ENCODE results near the gene TTC27. TPM values are rescaled to one million over a fixed set of nuclear protein-coding genes. Genes with fewer than 3 reads are reported as not detected.

The TTC27 gene
- total and polyA plus RNA-seq, 10 of the 15 experiments (the other 5 are each of a cell fraction or from before 2014, with no cell fraction given) = 20.4 to 34.9 (median 26.0) TPM

GRCh38 chr2:32712870-32713269 is 85.0 kb downstream of the TTC27 start (continued):
- TF ChIP-seq NR2C2 (IDR thresholded peaks at IDR 0.05; ENCODE audit: borderline replicate concordance, control insufficient read depth, insufficient read length, low read depth) (no peak), BCL11A (IDR thresholded peaks at IDR 0.05; ENCODE audit: low read depth, low read length) (no peak), YBX1 (IDR thresholded peaks at IDR 0.05) (no peak), CBFB (IDR thresholded peaks at IDR 0.05; ENCODE audit: low read depth) (no peak), ZNF384 (IDR thresholded peaks at IDR 0.05; ENCODE audit: borderline replicate concordance, low read depth, low read length) (no peak), BMI1 (IDR thresholded peaks at IDR 0.05; ENCODE audit: borderline replicate concordance) (no peak)

GRCh38 chr2:32714521-32714920 is 86.7 kb downstream of the TTC27 start:
- DNase-seq (ENCODE audit: low read depth, low spot score) (no peak), FAIRE-seq (no peak), ATAC-seq (no peak)
- Histone ChIP-seq H3K27me3 (replicated peaks in 1 of 2; ENCODE audit: control insufficient read depth in 2 of 2, insufficient read depth in 2 of 2, low read length in 1 of 2) (no peaks in the 10 kb centered on the region), H2AFZ (ENCODE audit: control insufficient read depth, low read depth, low read length) (no peak overlapping the region), H3K27ac (ENCODE audit: control insufficient read depth, insufficient read depth) (no peak overlapping the region), H3K9ac (ENCODE audit: control insufficient read depth, insufficient read depth, low read length) (no peak overlapping the region), H4K20me1 (ENCODE audit: control insufficient read depth, insufficient read depth) (no peaks in the 10 kb centered on the region), H3K4me2 (ENCODE audit: control insufficient read depth, insufficient read depth) (no peak overlapping the region), H3K9me3 (replicated peaks; ENCODE audit: control insufficient read depth, insufficient read depth, low read length) (no peaks in the 10 kb centered on the region), H3K79me2 (ENCODE audit: control insufficient read depth, insufficient read depth, low read length) (no peaks in the 10 kb centered on the region), H3K4me3 (no peak overlapping the region), H3K4me1 (ENCODE audit: control insufficient read depth, insufficient read depth, low read length) (no peaks in the 10 kb centered on the region), H3K36me3 (ENCODE audit: control insufficient read depth in 2 of 2, insufficient read depth in 2 of 2, low read length in 1 of 2) (no peaks in the 10 kb centered on the region)
- intact Hi-C loops (cut with micrococcal nuclease; ENCODE audit: unreplicated experiment) = no loop called here
- CTCF ChIA-PET = no interaction called here
- WGBS (ENCODE audit: insufficient coverage, insufficient replicate concordance, low lambda C conversion rate, missing lambda C conversion rate) = 0% methylated on average over 1 of the region's 1 CpG
- in situ Hi-C loops (cut with MboI) = no loop called here
- POLR2A ChIA-PET = no interaction called here
- RAD21 ChIA-PET (ENCODE audit: unreplicated experiment) = no interaction called here
- no TSS peak for BruUV-seq (replicated peaks)
- SMC1A ChIA-PET (ENCODE audit: uncharacterized antibody, unreplicated experiment) = no interaction called here
- TF ChIP-seq PKNOX1 (IDR thresholded peaks at IDR 0.05) (no peak), HDAC6 (IDR thresholded peaks at IDR 0.05; ENCODE audit: unreplicated experiment) (no peak), TCF3 (IDR thresholded peaks at IDR 0.05; ENCODE audit: borderline replicate concordance, insufficient read depth, low read depth, low read length) (no peak), BHLHE40 (IDR thresholded peaks at IDR 0.05; ENCODE audit: borderline replicate concordance in 1 of 2, low read depth in 2 of 2, low read length in 1 of 2) (no peak), SMC3 (IDR thresholded peaks at IDR 0.05; ENCODE audit: borderline replicate concordance, low read length) (no peak), KLF5 (IDR thresholded peaks at IDR 0.05; ENCODE audit: partially characterized antibody) (no peak), JUND (IDR thresholded peaks at IDR 0.05; ENCODE audit: low read depth, low read length) (no peak), MXI1 (IDR thresholded peaks at IDR 0.05; ENCODE audit: low read depth, low read length) (no peak), WRNIP1 (IDR thresholded peaks at IDR 0.05; ENCODE audit: borderline replicate concordance, low read depth, low read length) (no peak), RB1 (IDR thresholded peaks at IDR 0.05; ENCODE audit: borderline replicate concordance) (no peak), BCL3 (IDR thresholded peaks at IDR 0.05; ENCODE audit: borderline replicate concordance, insufficient read depth, low read depth, low read length, poor library complexity, severe bottlenecking) (no peak), RAD51 (IDR thresholded peaks at IDR 0.05) (no peak)
- TF ChIP-seq, protein P1, sequence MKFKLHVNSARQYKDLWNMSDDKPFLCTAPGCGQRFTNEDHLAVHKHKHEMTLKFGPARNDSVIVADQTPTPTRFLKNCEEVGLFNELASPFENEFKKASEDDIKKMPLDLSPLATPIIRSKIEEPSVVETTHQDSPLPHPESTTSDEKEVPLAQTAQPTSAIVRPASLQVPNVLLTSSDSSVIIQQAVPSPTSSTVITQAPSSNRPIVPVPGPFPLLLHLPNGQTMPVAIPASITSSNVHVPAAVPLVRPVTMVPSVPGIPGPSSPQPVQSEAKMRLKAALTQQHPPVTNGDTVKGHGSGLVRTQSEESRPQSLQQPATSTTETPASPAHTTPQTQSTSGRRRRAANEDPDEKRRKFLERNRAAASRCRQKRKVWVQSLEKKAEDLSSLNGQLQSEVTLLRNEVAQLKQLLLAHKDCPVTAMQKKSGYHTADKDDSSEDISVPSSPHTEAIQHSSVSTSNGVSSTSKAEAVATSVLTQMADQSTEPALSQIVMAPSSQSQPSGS (IDR thresholded peaks at IDR 0.05; ENCODE audit: low read length) = no peak
